HL-60 (cell line): ENCODE measurements around the gene ING2.

Source experiments
- GABPA ChIP-seq: IDR thresholded peaks from 2 replicates; pipeline ENCODE4 v1.6.1; 2012; ENCODE audit warnings: low read depth
- TF ChIP-seq, protein P1 (sequence below): IDR thresholded peaks from one replicate; pipeline ENCODE4 v1.5.1; 2011; ENCODE audit warnings: low read length, control low read depth, inconsistent platforms; ENCODE audit not compliant: insufficient read depth

DNA sequence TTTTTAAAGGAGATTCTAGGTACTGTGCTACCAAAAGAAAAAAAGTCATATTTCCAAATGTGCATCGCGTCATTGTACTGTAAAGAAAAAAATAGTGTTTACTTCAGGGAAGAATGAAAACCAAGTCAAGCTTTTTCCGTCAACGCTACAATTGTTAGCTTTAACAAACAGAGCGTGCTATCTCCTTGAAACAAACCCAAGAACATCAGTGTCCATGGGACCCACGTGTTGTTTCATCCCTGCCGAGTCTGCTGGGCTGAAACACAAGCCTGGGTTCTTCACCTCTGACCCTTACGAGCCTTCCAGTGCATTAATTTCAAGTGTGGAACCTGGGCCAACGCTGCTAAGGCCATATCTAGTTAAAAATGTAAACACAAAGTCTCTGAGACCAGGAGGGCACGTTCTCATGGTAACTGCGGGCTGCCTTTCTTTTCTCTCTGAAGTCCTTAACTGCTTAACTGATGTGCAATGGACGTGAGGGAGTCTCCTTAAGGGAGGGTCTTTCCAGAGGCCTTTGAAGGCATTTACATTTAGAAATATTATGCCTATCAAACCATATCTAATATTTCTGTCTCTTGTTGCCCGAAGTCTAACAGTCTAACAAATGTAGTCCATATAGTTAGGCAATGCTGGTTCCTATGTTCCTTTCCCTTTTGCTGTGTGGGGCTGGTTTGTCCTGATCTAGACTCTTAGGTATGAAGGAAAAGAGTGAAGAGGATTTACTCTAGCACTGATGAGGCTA is 36.3 kb downstream of the ING2 start:
- TF ChIP-seq, protein P1, sequence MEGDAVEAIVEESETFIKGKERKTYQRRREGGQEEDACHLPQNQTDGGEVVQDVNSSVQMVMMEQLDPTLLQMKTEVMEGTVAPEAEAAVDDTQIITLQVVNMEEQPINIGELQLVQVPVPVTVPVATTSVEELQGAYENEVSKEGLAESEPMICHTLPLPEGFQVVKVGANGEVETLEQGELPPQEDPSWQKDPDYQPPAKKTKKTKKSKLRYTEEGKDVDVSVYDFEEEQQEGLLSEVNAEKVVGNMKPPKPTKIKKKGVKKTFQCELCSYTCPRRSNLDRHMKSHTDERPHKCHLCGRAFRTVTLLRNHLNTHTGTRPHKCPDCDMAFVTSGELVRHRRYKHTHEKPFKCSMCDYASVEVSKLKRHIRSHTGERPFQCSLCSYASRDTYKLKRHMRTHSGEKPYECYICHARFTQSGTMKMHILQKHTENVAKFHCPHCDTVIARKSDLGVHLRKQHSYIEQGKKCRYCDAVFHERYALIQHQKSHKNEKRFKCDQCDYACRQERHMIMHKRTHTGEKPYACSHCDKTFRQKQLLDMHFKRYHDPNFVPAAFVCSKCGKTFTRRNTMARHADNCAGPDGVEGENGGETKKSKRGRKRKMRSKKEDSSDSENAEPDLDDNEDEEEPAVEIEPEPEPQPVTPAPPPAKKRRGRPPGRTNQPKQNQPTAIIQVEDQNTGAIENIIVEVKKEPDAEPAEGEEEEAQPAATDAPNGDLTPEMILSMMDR: no peak
- TF ChIP-seq GABPA: no peak
